ENCODE data around the gene OR10H2. TPM values are rescaled to one million over a fixed set of nuclear protein-coding genes. Genes with fewer than 3 reads are reported as not detected.
"Not testable (repeated sequence)": the region's sequence is repeated elsewhere in the genome, so short reads cannot be mapped to it uniquely, and the experiment has no call there.

Gene OR10H2
- total RNA-seq, 6 experiments from 2014 or later = not detected

- H3K4me1 ChIP-seq = no peaks in the 10 kb centered on the region
- no peak for DNase-seq
- H3K4me3 ChIP-seq = no peak overlapping the region
- H3K27me3 ChIP-seq = peaks cover 0 to 10% of the 10 kb centered on the region in 2 donors
- no peak overlapping the region for H3K27ac ChIP-seq
- 62% methylated on average over 2 of the region's 2 CpGs for WGBS (ENCODE audit: insufficient coverage, low coverage, low lambda C conversion rate, missing lambda C conversion rate)
- no peaks in the 10 kb centered on the region for H3K9me3 ChIP-seq
- TF ChIP-seq CTCF (IDR thresholded peaks at IDR 0.05) (no peak), POLR2A (IDR thresholded peaks at IDR 0.05) (no peak)
- intact Hi-C loops (cut with DNase I) = no loop called here
- H3K36me3 ChIP-seq = no peaks in the 10 kb centered on the region
- no peak for ATAC-seq
Measured at GRCh38 chr19:15748239-15748638, 20.4 kb downstream of the OR10H2 start.

GRCh38 chr19:15758379-15758778 lies 30.6 kb downstream of the OR10H2 start:
- Histone ChIP-seq H3K9me3 (no peaks in the 10 kb centered on the region), H3K27me3 (no peaks in the 10 kb centered on the region), H3K4me1 (peaks cover 0 to 8% (median 0%) of the 10 kb centered on the region in 4 donors), H3K4me3 (no peak overlapping the region), H3K27ac (no peak overlapping the region), H3K36me3 (no peaks in the 10 kb centered on the region)
- TF ChIP-seq CTCF (IDR thresholded peaks at IDR 0.05) (no peak), POLR2A (IDR thresholded peaks at IDR 0.05) (no peak)
- peak; percentile 51 to 83 (median 64) for ATAC-seq
- WGBS (ENCODE audit: insufficient coverage, low coverage, low lambda C conversion rate, missing lambda C conversion rate) = 25% methylated on average over 2 of the region's 2 CpGs
- peak in 1 of 3 donors; percentile 60 for DNase-seq
- intact Hi-C loops (cut with DNase I) = no loop called here

GRCh38 chr19:15759962-15760565 lies 32.2 kb downstream of the OR10H2 start:
- Histone ChIP-seq H3K27ac (no peak overlapping the region), H3K9me3 (no peaks in the 10 kb centered on the region), H3K4me1 (peaks cover 0 to 8% (median 0%) of the 10 kb centered on the region in 4 donors), H3K4me3 (no peak overlapping the region), H3K27me3 (no peaks in the 10 kb centered on the region), H3K36me3 (no peaks in the 10 kb centered on the region)
- intact Hi-C loops (cut with DNase I) = no loop called here
- whole genome bisulfite sequencing (ENCODE audit: insufficient coverage, low coverage, low lambda C conversion rate, missing lambda C conversion rate) = 46% methylated on average over 4 of the region's 28 CpGs
- TF ChIP-seq CTCF (IDR thresholded peaks at IDR 0.05) (peak; percentile 32 to 57 (median 50)), POLR2A (IDR thresholded peaks at IDR 0.05) (no peak)
- peak in 1 of 3 donors; percentile 29 for DNase-seq
- peak; percentile 50 to 68 (median 57) for ATAC-seq

GRCh38 chr19:15769586-15769985 lies 41.8 kb downstream of the OR10H2 start:
- no peak for DNase-seq

GRCh38 chr19:15774159-15774558 lies 46.3 kb downstream of the OR10H2 start:
- H3K4me1 ChIP-seq; H3K9me3 ChIP-seq; H3K27ac ChIP-seq; H3K36me3 ChIP-seq; intact Hi-C loops (cut with DNase I); H3K27me3 ChIP-seq; H3K4me3 ChIP-seq; DNase-seq; ATAC-seq: not testable (repeated sequence)
- WGBS (ENCODE audit: insufficient coverage, low coverage, low lambda C conversion rate, missing lambda C conversion rate) = 49% methylated on average over 2 of the region's 3 CpGs

More at GRCh38 chr19:15769586-15769985, 41.8 kb downstream of the OR10H2 start:
- no peak overlapping the region for H3K4me3 ChIP-seq
- no peak for ATAC-seq
- no peaks in the 10 kb centered on the region for H3K36me3 ChIP-seq
- no peaks in the 10 kb centered on the region for H3K9me3 ChIP-seq
- no peaks in the 10 kb centered on the region for H3K4me1 ChIP-seq
- intact Hi-C loops (cut with DNase I) = no loop called here
- TF ChIP-seq POLR2A (IDR thresholded peaks at IDR 0.05) (no peak), CTCF (IDR thresholded peaks at IDR 0.05) (no peak)
- no peak overlapping the region for H3K27ac ChIP-seq
- 31% methylated on average over 2 of the region's 6 CpGs for WGBS (ENCODE audit: insufficient coverage, low coverage, low lambda C conversion rate, missing lambda C conversion rate)
- no peaks in the 10 kb centered on the region for H3K27me3 ChIP-seq
